HEK293 (cell line): ENCODE data around the gene POLH.
A peak's percentile ranks its signal among the peaks of the same experiment; 100 is the strongest.

ENCODE experiments used
- GLI4 ChIP-seq: fragments of 450-650 bp; formaldehyde crosslinking; IDR thresholded peaks from 2 replicates; pipeline ENCODE4 v1.5.1; 2016; ENCODE audit warnings: missing biosample characterization, missing genetic modification characterization
- GLIS2 ChIP-seq: fragments of 450-650 bp; formaldehyde crosslinking; IDR thresholded peaks from 2 replicates; pipeline ENCODE4 v1.5.1; 2016; ENCODE audit warnings: missing biosample characterization, missing genetic modification characterization
- KLF17 ChIP-seq: fragments of 450-650 bp; formaldehyde crosslinking; IDR thresholded peaks from 2 replicates; pipeline ENCODE4 v1.5.1; 2016; ENCODE audit warnings: missing biosample characterization, missing genetic modification characterization
- ZBTB10 ChIP-seq: fragments of 450-650 bp; formaldehyde crosslinking; IDR thresholded peaks from 2 replicates; pipeline ENCODE4 v1.5.1; 2016; ENCODE audit warnings: missing biosample characterization, missing genetic modification characterization
- ZBTB48 ChIP-seq: fragments of 450-650 bp; formaldehyde crosslinking; IDR thresholded peaks from 2 replicates; pipeline ENCODE4 v1.5.1; 2016; ENCODE audit warnings: missing biosample characterization, missing genetic modification characterization
- ZBTB7A ChIP-seq: fragments of 450-650 bp; formaldehyde crosslinking; IDR thresholded peaks from 2 replicates; pipeline ENCODE4 v1.5.1; 2016; ENCODE audit warnings: low read depth, missing biosample characterization, missing genetic modification characterization
- ZNF16 ChIP-seq: fragments of 450-650 bp; formaldehyde crosslinking; IDR thresholded peaks from 2 replicates; pipeline ENCODE4 v1.5.1; 2016; ENCODE audit warnings: low read depth, missing biosample characterization, missing genetic modification characterization
- ZNF2 ChIP-seq: fragments of 450-650 bp; formaldehyde crosslinking; IDR thresholded peaks from 2 replicates; pipeline ENCODE4 v1.5.1; 2016; ENCODE audit warnings: missing biosample characterization, missing genetic modification characterization
- ZNF239 ChIP-seq: fragments of 450-650 bp; formaldehyde crosslinking; IDR thresholded peaks from 2 replicates; pipeline ENCODE4 v1.5.1; 2016; ENCODE audit warnings: missing biosample characterization, missing genetic modification characterization
- ZNF335 ChIP-seq: fragments of 450-650 bp; formaldehyde crosslinking; conservative IDR thresholded peaks from 2 replicates; pipeline ENCODE4 v1.5.1; 2016; ENCODE audit warnings: missing biosample characterization, missing genetic modification characterization
- ZNF341 ChIP-seq: fragments of 450-650 bp; formaldehyde crosslinking; IDR thresholded peaks from 2 replicates; pipeline ENCODE4; 2016; ENCODE audit warnings: low read depth, missing biosample characterization, missing genetic modification characterization
- ZNF366 ChIP-seq: fragments of 450-650 bp; formaldehyde crosslinking; conservative IDR thresholded peaks from 2 replicates; pipeline ENCODE4 v1.5.1; 2016; ENCODE audit warnings: missing biosample characterization, missing genetic modification characterization
- ZNF398 ChIP-seq: fragments of 450-650 bp; formaldehyde crosslinking; IDR thresholded peaks from 2 replicates; pipeline ENCODE4 v1.5.1; 2017; ENCODE audit warnings: missing biosample characterization, missing genetic modification characterization
- ZNF423 ChIP-seq: fragments of 450-650 bp; formaldehyde crosslinking; IDR thresholded peaks from 2 replicates; pipeline ENCODE4 v1.5.1; 2016; ENCODE audit warnings: missing biosample characterization, missing genetic modification characterization
- ZNF449 ChIP-seq: fragments of 450-650 bp; formaldehyde crosslinking; IDR thresholded peaks from 2 replicates; pipeline ENCODE4 v1.5.1; 2017; ENCODE audit warnings: missing biosample characterization, mild to moderate bottlenecking, missing genetic modification characterization, moderate library complexity
- ZNF600 ChIP-seq: fragments of 450-650 bp; formaldehyde crosslinking; IDR thresholded peaks from 2 replicates; pipeline ENCODE4 v1.5.1; 2016; ENCODE audit warnings: missing biosample characterization, missing genetic modification characterization
- ZNF621 ChIP-seq: fragments of 450-650 bp; formaldehyde crosslinking; IDR thresholded peaks from 2 replicates; pipeline ENCODE4 v1.5.1; 2017; ENCODE audit warnings: missing biosample characterization, missing genetic modification characterization
- ZNF791 ChIP-seq: fragments of 450-650 bp; formaldehyde crosslinking; IDR thresholded peaks from 2 replicates; pipeline ENCODE4 v1.5.1; 2016; ENCODE audit warnings: missing biosample characterization, missing genetic modification characterization
- ZXDB ChIP-seq: fragments of 450-650 bp; formaldehyde crosslinking; IDR thresholded peaks from 2 replicates; pipeline ENCODE4 v1.5.1; 2016; ENCODE audit warnings: missing biosample characterization, missing genetic modification characterization
- TF ChIP-seq, protein P1 (sequence below): fragments of 450-650 bp; formaldehyde crosslinking; IDR thresholded peaks from 2 replicates; pipeline ENCODE4 v1.5.1; 2016; ENCODE audit warnings: missing biosample characterization, missing genetic modification characterization
- TF ChIP-seq, protein P2 (sequence below): fragments of 450-650 bp; formaldehyde crosslinking; IDR thresholded peaks from 2 replicates; pipeline ENCODE4 v1.5.1; 2016; ENCODE audit warnings: missing biosample characterization, missing genetic modification characterization

Gene POLH

GRCh38 chr6:43628393-43629103, 52.6 kb downstream of the POLH start (continued):
- TF ChIP-seq ZNF398 (peak; percentile 65), ZNF449 (peak; percentile 31; the same call in 1 of the 2 replicates), ZNF239 (tag by site-specific recombination) (no peak), ZBTB48 (0 out of 2 replicates have a peak, but pooled peaks have one; percentile 12), KLF17 (tag by site-specific recombination) (peak; percentile 29; the same call in 1 of the 2 replicates), ZBTB10 (tag by site-specific recombination) (peak; percentile 95), ZNF621 (tag by site-specific recombination) (no peak), ZNF16 (no peak), GLI4 (0 out of 2 replicates have a peak, but pooled peaks have one; percentile 36), ZNF341 (peak; percentile 96), ZBTB7A (tag by site-specific recombination) (peak; percentile 55; the same call in 1 of the 2 replicates), ZNF335 (tag by site-specific recombination) (peak; percentile 57), ZXDB (peak; percentile 44), GLIS2 (tag by site-specific recombination) (peak; percentile 96), ZNF2 (tag by site-specific recombination) (peak; percentile 10; the same call in 1 of the 2 replicates), ZNF423 (0 out of 2 replicates have a peak, but pooled peaks have one; percentile 50), ZNF366 (tag by site-specific recombination) (peak; percentile 85), ZNF791 (tag by site-specific recombination) (no peak), ZNF600 (tag by site-specific recombination) (peak; percentile 51; the same call in 1 of the 2 replicates)
- TF ChIP-seq, protein P1, sequence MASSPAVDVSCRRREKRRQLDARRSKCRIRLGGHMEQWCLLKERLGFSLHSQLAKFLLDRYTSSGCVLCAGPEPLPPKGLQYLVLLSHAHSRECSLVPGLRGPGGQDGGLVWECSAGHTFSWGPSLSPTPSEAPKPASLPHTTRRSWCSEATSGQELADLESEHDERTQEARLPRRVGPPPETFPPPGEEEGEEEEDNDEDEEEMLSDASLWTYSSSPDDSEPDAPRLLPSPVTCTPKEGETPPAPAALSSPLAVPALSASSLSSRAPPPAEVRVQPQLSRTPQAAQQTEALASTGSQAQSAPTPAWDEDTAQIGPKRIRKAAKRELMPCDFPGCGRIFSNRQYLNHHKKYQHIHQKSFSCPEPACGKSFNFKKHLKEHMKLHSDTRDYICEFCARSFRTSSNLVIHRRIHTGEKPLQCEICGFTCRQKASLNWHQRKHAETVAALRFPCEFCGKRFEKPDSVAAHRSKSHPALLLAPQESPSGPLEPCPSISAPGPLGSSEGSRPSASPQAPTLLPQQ (tag by site-specific recombination): 0 out of 2 replicates have a peak, but pooled peaks have one; percentile 32
- TF ChIP-seq, protein P2, sequence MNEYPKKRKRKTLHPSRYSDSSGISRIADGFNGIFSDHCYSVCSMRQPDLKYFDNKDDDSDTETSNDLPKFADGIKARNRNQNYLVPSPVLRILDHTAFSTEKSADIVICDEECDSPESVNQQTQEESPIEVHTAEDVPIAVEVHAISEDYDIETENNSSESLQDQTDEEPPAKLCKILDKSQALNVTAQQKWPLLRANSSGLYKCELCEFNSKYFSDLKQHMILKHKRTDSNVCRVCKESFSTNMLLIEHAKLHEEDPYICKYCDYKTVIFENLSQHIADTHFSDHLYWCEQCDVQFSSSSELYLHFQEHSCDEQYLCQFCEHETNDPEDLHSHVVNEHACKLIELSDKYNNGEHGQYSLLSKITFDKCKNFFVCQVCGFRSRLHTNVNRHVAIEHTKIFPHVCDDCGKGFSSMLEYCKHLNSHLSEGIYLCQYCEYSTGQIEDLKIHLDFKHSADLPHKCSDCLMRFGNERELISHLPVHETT (tag by site-specific recombination): peak; percentile 45; the same call in 1 of the 2 replicates
